HG03571 (cell line): Measurements from ENCODE around the gene SERINC1.
"Not testable (repeated sequence)": the region's sequence is repeated elsewhere in the genome, so short reads cannot be mapped to it uniquely, and the experiment has no call there.

Experiments
- ATAC-seq: cut with Tn5 transposase; IDR thresholded peaks from one replicate; pipeline ENCODE4 v1.9.1; 2021; ENCODE audit not compliant: unreplicated experiment

Gene SERINC1

DNA sequence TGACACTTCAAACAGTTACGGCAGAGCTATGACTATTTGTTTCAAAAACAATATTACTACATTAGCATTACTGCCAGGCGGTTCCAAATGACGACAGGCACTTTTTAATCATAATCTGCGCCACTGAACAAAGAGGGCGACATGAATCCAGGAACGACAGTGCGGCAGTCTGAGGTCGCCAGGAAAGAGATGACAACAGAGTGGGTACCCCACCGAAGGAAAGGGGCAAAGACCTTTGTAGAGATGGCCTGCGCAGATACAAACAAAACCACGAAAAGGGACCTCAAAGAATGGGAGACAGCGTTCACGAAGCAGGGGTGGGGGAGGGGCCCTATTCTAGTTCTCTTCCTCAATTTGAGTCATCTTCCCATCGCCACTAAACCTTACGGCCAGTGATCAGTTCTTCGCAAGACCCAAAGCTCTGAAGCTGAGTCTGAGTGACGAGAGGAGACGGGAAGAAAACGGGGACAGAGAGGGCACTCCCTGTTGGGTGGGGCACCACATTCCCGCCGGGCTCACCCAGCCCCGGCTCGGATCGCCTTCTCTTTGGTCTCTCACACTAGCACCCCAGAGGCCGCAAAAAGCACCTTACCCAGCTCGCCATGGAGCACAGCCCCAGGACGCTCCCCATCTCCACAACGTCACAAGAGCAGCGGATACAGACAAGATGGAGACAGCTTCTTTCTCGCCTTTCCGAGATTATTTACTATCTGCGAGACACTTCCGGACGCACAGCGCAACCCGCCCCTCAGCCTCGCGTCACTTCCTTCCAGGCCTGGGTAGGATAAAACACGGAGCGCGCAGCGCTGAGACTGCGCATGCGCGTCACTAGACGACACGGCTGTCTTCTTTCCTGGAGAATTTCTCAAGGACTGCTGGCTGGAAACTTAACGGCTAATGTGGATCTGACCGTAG lies at the start of gene SERINC1:
SERINC1 (minus strand) TSS at position 701 of the 915 bp plus-strand sequence; CDS start at position 631, 70 bp downstream.
- ATAC-seq: peak; percentile 99

DNA sequence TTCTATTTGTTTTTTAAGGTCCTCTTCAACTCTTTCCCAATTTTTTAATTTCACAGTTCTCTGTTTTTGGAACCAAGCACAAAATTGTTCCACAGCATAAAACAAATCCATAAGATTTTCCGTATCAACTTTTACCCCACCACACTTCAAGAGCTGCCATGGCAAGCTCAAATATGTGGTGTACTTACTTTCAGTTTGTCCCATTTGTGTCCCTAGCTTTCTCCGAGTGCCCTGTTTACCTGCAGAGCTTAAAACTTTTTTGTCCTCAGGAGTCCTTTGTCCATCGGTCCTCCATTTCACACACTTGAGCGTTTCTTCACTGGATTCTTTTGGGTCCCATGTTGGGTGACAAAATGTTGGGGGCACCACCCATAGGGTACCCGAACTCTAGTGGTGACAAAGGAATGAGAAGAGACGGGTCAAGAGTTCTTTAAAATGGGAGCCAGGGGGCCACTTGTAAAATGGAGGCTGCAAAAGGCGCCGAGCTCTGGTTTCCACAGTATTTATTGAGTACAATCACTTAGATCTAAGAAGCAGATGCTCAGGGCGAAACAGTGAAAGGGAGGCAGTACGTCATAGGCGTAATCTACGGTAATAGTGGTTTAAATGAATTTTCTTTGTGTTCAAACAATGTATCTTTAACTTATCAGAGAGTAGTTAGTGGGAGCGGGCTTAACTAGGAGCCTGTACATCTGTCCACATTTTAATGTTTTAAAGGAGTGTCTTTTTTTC lies 39.8 kb upstream of the SERINC1 start:
- no peak for ATAC-seq

DNA sequence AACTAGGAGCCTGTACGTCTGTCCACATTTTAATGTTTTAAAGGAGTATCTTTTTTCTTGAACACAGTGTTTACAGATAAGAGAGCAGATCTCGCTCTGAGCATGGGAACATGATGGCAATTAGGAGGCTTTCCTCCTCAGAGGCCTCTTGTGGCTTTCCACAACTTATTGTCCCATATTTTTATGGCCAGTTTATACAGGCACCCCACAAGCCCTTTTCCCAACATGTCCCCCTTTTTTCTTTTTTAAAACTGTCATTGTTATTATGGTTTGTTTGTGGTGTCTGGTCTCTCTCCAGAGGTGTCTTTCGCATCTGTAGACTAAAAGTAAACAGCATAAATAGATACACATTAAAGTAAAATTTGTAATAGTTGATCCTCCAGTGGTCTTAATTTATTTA lies 33.6 kb upstream of the SERINC1 start:
- not testable (repeated sequence) for ATAC-seq

DNA sequence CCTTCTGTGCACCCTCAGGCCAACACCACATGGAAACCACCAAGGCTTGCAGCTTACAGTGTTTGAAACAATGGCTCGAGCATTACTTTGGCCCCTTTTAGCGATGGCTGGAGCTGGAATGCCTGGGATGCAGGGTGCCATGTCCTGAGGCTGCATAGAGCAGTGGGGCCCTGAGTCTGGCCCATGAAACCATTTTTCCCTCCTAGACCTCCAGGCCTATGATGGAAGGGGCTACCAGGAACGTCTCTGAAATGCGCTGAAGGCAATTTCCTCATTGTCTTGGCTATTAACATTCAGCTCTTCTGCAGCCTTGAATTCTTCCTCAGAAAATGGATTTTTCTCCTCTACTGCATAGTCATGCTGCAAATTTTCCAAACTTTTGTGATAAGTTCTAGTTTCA lies 29.9 kb upstream of the SERINC1 start:
- ATAC-seq: no peak

DNA sequence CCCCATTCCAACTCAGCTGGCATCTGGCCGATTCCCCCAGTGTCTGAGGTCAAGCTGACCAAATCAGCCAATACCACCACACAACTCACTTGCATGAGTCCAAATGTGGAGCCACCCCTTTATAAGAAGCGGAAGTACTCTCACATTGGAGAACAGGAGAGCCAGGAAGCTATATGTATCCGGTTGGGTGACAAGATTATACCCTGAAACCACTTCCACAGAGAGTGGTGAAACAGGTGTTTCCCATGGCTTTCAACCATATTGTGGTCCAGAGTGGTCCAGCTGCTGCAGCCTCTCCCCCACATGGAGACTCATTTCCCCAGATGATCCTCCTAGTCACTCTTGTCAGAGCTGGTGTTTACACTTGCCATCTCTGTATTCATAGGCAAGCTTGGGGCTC lies 24.0 kb upstream of the SERINC1 start:
- ATAC-seq: peak; percentile 59

DNA sequence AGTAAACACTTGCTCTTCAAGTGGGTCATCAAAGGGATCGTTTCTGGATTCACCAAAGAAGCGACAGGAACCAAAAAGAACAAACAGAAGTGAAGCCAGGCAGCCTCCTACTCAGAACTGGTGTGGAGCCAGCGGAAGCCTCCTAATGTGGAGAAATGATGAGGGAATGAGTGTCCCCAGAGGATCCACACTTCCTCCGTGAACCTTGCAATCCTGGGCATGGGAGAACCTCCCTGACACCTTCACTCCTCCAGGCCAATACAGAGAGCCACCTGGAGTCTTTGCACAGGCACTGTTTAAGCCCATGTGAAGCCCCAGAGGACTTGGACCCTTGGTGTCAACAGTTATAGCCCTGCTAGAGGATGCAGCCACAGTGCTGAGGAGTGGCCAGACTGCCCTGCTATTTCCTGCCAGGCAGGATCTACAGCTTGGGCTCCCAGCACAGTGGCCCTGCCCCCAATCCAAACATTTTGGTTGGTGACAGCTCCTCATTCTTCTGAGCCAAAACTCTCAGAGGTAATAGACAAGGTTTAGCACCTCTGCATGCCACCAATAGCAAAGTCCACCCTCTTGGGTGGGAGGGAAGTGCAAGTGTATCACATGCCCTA lies 23.2 kb upstream of the SERINC1 start:
- ATAC-seq: no peak

DNA sequence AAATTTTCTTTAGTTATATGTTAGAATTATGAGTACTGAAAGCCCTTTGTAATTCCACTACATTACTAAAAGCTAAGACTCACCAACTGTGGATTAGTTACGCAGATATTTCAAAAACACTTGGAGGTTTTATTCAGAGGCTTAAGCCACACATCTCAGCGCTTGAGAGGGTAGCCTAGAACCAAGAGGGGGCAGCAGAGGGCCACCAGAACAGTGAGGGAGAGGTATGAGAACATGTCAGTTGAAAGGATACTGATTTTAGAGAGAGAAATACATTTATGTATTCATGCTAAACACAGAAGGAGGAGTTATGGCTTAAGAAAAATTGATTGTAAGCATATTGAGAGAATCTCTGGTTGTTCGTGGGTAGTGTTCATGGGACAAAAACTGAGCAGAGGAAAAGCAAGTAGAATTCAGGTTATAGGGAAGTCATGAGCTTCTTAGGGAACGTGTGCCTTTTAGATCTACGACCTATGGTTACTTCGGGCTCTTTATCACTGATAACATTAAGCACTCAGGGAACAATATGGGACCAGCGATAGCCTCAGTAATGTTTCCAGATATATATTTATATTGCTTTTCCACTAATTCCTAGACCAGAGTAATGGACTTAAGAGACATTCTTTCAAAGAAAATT lies 20.4 kb upstream of the SERINC1 start:
- peak; percentile 91 for ATAC-seq

DNA sequence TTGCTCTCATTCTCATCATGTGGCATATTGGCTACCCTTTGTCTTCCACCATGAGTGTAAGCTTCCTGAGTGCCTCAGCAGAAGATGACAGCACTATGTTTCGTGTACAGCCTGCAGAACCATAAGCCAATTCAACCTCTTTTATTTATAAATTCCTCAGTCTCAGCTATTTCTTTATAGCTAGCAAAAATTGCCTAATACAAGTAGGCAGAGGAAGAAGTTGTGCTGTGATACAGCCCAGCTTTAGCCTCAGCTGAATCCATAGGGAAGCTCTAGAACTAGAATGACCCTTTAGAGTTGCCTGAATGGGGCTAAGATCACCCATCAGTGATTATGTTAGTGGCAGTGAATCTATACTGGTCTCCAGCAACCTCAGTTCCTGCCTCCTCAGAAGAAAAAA lies 19.0 kb upstream of the SERINC1 start:
- ATAC-seq: no peak

DNA sequence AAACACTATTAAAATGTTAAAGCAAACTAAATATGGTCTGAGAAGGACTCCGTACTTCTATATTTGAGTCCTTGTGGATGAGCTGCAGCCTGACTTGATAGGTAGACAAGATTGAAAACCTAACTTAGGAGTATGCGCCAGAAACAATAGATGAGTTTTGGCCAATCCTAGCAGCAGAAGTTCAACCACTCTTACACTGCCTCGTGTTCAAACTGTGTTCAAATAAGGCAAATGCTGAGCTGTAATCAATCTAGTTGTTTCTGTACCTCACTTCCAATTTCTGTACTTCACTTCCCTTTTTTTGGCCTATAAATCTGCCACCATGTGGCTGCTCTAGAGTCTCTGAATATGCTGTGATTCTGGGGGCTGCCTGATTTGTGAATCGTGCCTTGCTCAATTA lies 13.2 kb upstream of the SERINC1 start:
- ATAC-seq: peak; percentile 90

DNA sequence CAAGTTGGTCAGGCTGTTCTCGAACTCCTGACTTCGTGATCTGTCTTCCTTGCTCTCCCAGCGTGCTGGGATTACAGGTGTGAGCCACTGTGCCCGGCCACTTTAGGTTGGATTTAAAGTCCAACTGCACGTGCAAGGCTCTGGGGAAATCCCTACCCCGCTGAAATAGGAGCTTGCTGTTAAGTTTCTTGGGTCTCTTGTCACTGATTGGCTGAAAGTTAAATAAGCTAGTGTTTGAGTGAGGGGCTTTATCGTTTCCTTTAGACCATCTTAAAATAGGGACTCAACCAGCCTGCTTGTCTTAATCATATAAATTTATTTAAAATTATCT lies 11.1 kb upstream of the SERINC1 start:
- ATAC-seq: no peak

DNA sequence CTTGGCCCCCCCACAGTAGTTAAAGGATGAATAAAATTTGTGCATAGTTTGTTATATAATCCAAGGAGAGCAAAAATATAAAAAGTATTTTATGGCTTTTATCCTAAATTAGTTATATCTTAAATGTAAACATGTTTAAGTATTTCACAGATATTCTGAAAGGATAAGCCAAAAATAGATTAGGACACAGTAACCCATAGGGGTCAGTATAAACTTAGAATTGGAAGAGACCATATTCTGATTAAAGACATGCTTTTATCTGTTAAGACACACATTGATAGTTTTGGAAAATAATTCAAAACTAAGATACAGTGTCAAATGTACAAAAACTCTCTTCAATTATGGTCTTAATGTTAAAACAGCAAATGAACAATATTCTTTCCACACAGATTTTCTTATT lies 4.5 kb upstream of the SERINC1 start:
- ATAC-seq: no peak

DNA sequence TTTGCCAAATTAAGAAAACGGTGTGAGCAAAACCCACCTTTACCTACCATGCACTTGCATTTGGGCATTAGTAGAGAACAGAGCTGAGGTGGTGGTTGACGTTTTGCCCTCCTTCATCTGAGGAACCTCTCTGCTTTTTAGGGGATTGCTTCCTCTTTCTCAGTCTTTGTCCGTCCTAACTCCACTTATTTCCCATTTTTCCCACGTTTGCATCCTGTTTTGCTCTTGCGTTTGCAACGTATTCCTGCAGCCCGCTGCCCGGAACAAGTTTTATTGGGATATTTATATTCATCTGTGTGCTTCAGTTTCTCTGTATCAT lies 374 bp upstream of the SERINC1 start:
- peak; percentile 54 for ATAC-seq

DNA sequence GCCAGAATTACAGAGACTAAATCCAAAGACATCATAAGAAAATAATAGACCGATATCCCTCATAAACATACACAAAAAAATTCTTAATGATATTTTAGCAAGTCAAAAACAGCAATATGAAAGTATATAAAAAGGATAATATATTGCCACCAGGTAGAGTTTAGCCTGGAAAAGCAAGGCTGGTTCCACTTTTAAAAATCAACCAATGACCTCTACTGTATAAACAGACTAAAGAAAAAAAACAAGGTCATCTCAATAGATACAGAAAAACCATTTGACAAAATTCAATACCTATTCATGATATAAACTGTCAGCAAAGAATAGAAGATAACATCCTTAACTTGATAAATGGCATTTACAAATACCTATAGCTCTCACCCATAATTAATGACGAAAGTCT lies 9.7 kb downstream of the SERINC1 start:
- ATAC-seq: no peak

DNA sequence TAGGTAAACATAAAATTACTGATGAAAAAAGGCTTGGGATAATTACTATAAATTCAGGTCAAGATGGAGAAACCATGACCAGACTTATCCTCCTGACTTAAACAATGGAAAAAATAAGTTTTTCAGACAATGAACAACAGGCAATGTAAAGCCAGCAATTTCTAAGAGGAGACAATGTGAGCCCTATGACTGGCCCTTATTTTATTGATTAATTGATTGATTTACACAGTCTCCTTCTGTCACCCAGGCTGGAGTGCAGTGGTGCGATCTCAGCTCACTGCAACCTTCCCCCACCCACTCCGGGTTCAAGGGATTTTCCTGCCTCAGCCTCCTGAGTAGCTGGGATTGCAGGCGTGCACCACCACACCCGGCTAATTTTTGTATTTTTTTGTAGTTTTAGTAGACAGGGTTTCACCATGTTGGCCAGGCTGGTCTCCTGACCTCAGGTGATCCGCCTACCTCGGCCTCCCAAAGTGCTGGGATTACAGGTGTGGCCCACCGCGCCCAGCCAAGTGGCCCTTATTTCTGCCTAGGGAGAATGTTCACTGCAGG lies 11.7 kb downstream of the SERINC1 start:
- not testable (repeated sequence) for ATAC-seq

DNA sequence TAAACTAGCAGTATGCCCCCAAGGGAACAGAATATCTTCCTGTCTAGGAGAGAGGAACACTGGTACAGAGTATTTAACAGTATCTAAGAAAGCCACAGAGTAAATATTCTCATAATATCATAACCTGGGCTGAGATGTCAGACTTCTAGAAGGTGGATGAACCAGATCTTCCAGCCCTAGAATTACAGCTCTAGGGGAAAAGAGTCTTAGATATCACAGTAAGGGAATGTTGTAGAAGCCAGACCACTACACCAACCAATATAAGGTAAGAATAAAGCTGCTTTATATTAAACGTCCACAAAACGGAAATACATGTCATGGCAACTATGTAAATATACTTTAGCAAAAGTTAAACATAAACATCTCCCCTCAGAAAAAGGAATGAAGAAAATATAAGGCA lies 12.4 kb downstream of the SERINC1 start:
- no peak for ATAC-seq

DNA sequence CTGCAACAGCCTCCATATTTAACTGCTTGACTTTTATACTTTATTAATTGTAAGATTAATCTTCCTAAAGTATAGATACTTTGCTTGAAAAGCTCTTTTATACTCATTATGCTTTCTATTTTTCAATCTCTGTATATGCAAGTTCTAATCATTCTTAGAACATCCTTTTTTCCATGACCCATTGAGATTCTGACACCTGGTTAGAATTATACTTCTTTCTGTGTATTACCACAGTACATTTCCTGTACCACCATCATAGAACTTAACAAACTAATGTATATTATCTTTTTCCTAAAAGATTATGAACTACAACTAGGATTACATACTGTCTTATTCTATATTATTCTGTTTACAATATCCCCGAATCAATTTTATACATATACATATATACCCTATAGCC lies 13.5 kb downstream of the SERINC1 start:
- no peak for ATAC-seq

DNA sequence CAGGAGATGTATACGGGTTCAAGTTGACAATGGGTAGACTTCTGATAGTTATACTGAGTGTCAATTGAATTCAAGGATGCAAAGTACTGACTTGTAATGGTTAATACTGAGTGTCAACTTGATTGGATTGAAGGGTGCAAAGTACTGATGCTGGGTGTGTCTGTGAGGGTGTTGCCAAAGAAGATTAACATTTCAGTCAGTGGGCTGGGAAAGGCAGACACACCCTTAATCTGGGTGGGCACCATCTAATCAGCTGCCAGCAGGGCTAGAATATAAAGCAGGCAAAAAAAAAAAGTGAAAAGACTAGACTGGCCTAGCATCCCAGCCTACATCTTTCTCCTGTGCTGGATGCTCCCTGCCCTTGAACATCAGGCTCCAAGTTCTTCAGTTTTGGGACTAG lies 16.5 kb downstream of the SERINC1 start:
- ATAC-seq: not testable (repeated sequence)

DNA sequence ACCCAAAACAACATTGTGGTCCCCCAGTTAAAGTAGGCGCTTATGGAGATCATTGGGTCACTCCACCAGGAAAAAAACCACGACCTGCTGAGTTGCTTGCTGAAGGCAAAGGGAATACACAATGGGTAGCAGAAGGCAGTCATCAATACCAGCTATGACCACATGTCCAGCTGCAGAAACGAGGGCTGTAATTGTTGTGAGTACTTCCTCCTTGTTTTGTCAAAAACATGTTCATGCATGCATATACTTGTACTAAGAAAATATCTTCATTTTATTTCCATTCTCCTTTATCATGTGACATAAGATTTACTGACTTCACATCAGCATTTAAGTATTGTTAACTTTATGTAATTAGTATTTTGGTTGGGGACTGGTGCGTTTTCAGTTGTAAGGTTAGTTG lies 16.9 kb downstream of the SERINC1 start:
- ATAC-seq: no peak

DNA sequence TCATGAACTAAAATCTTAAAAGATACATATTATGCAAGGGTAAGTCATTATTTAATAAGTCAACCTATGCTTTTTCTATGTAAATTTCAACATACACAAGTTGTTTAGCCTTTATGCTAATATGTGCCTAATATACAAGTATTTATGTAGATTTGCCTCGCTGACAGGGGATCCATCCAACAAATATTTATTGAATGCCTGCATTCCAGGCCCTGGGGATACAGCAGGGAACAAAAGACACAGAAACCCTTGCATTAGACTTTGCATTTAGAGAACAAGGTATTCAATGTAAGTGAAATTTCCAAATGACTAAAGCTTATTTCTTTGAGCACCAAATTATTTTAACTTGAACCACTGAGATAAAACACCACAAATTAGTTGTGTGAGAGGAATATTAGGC lies 19.1 kb downstream of the SERINC1 start:
- ATAC-seq: no peak

DNA sequence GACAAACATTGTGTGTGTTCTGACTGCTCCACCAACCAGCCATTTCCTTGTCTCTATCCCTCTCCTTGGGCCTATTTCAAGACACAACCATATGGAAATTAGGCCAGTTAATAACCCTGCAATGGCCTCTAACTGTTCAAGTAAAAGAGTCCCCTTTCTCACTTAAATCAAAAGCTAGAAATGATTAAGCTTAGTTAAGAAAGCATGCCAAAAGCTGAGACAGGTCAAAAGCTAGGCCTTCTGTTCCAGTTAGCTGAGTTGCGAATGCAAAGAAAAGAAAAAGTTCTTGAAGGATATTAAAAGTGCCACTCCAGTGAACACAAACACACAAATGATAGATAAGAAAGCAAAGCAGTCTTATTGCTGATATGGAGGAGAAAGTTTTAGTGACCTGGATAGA lies 22.5 kb downstream of the SERINC1 start:
- ATAC-seq: no peak

DNA sequence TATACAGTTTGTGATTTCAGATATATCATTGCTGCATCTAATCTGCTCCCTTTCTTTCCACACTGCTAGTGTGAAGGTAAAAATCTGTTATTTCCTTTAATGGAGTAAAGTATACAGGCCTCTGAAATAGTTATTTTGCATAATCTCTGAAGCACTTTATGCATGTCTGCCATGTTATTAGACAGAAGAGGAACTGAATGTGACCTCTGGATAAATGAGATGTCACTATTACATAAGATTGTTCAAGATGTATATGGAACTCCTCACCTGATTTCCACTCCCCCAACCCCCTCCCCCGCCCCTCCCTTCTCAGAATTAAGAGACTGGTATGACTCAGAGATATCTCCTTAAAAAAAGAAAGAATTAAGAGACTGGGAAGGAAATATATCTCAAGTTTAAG lies 26.3 kb downstream of the SERINC1 start:
- no peak for ATAC-seq
